ENCODE measurements around the gene PNMA1. TPM values are rescaled to one million over a fixed set of nuclear protein-coding genes. Genes with fewer than 3 reads are reported as not detected.
A peak's percentile ranks its signal among the peaks of the same experiment; 100 is the strongest.

PNMA1 gene
- total RNA-seq, 2 experiments from 2014 or later, result 27.1 to 36.6 TPM

DNA sequence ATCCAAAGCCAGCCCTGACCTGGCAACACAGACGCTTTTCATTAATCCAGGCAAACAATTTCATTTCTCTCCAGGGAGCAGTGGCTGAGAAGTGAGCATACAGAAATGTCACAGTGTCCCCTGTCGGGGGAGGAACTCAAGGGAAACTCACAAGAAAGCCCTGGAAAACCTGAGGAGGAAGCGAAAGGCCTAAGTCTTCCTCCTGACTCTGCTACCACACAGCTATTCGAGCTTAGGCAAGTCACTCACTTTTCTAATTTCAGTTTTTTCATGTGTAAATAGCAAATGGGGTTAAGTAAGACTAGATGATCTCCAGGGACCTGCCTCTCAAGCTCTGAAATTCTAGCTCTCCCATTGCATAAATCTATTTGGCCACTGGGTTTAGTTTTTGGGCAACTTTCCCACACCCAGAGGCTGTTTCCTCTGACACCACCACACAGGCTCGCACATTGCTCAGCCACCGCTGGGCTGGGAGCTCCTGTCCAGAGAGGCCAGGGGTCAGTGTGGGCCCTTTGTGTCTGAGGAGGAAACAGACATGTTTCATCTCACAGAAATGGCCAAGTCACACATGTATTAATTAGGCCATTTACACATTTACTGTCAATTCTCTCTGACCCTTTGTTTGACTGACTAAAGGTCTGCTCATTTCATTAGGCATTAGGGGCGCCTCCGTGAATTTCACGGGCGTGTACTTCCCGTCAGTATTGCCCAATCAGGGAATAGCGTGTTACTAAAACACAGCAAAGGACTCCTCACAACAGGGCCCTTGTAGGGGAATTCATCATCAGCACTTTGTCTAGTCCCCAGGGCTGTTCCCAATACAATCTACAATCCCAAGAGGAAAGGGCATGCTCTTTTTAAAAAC lies 9.8 kb upstream of the PNMA1 start:
- Mint-ChIP-seq H3K9me3 (ENCODE audit: low read depth) (no peaks in the 10 kb centered on the region), H3K27ac (peak overlapping the region; percentile 79), H3K36me3 (peaks cover 61% of the 10 kb centered on the region), H3K4me1 (peaks cover 42% of the 10 kb centered on the region), H3K4me3 (peak overlapping the region; percentile 9), H3K27me3 (no peaks in the 10 kb centered on the region)
- ATAC-seq, result peak; percentile 4
- no peak for DNase-seq
- CTCF ChIA-PET, result interaction anchor here (0.9 to 1.6 kb wide), 7 partner anchors 8 to 102 kb away, joined by 3 to 5 read pairs (median 3); no protein-coding TSS in a partner anchor

DNA sequence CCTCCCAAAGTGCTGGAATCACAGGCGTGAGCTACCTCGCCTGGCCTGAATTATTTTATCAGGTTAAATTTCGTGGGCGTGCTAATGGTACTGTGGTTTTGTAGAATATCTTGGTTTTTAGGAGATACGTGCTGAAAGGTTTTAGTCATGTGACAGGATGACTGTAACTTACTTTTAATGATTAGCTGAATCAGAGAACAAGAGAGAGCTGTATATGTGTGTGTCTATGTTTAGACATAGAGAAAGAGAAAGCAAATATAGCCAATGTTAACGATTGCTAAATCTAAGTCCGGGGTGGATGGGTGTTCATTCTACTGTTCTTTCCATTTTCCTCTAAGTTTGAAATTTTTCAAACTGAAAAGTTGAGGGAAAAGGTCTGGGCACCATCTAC lies 9.2 kb upstream of the PNMA1 start:
- CTCF ChIA-PET, result interaction anchor here (0.9 to 1.6 kb wide), 7 partner anchors 9 to 103 kb away, joined by 3 to 5 read pairs (median 3); no protein-coding TSS in a partner anchor
- Mint-ChIP-seq H3K27ac (peak overlapping the region; percentile 79), H3K27me3 (no peaks in the 10 kb centered on the region), H3K9me3 (ENCODE audit: low read depth) (no peaks in the 10 kb centered on the region), H3K36me3 (peaks cover 56% of the 10 kb centered on the region), H3K4me1 (peaks cover 36% of the 10 kb centered on the region), H3K4me3 (peak overlapping the region; percentile 9)
- DNase-seq (no peak), ATAC-seq (peak; percentile 42)

DNA sequence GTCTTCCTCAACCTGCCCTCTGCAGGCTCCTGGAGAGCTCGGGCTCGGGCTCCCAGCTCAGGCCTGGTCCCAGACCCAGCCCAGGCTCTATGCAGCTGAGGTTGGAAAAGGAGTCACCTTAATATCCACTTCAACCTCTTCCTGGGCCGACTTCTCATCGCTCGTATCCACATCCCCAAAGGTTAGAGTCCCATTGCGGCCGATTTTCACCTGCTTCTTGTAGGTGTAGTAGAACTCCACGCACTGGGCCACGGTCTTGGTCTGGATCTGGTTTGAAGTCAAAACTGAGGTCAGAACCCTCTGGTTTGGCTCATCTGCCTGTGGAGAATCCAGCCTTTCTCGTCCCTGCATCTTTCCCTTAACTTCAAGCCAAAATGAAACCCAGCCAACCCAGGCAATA lies 8.4 kb upstream of the PNMA1 start:
- Mint-ChIP-seq H3K27me3 (no peaks in the 10 kb centered on the region), H3K27ac (no peak overlapping the region), H3K9me3 (ENCODE audit: low read depth) (no peaks in the 10 kb centered on the region), H3K36me3 (peaks cover 54% of the 10 kb centered on the region), H3K4me1 (peaks cover 31% of the 10 kb centered on the region), H3K4me3 (no peak overlapping the region)
- no peak for ATAC-seq
- DNase-seq, result no peak
- CTCF ChIA-PET, result interaction anchor here (1.4 kb wide), 1 partner anchor 10 kb away, joined by 3 read pairs; no protein-coding TSS in a partner anchor

DNA sequence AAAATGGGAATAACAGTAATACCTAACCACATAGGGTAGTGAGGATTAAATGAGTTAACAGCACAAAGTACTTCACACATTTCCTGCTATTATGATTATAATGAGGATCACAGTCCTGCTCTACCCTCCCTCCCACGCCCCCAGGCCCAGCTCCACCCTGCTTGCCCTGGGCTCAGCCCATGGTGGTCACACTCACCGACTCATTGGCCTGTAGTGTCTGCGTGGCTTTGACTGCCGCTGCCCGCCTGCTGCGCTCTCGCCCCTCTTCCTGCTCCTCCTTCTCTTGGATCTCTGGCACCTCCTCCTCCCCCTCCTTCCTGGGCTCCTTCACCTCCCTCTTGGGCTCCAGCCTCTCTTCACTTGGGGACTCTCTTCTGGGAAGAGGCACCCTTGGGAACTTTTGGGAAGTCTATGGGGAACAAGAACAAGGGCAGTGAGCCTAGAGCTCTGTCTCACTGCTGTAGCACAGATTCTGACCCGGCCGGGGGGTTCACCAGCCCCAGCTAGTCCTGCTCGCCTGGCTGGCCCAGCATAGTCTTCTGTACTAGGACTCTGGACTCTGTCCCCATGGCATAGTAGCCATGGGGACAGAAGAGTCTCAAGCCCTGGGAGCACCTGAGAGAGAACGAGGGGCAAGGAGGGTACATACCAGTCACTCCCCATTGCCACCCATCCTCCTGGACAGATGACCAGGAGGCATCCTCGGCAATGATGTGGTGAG lies 7.1 kb upstream of the PNMA1 start:
- CTCF ChIA-PET, result interaction anchor here (0.6 to 1.2 kb wide), 2 partner anchors 9 to 169 kb away, joined by 3 to 4 read pairs; no protein-coding TSS in a partner anchor
- Mint-ChIP-seq H3K27ac (peak overlapping the region; percentile 2), H3K9me3 (ENCODE audit: low read depth) (no peaks in the 10 kb centered on the region), H3K36me3 (peaks cover 55% of the 10 kb centered on the region), H3K4me3 (no peak overlapping the region), H3K27me3 (no peaks in the 10 kb centered on the region), H3K4me1 (peaks cover 27% of the 10 kb centered on the region)
- DNase-seq (no peak), ATAC-seq (no peak)

DNA sequence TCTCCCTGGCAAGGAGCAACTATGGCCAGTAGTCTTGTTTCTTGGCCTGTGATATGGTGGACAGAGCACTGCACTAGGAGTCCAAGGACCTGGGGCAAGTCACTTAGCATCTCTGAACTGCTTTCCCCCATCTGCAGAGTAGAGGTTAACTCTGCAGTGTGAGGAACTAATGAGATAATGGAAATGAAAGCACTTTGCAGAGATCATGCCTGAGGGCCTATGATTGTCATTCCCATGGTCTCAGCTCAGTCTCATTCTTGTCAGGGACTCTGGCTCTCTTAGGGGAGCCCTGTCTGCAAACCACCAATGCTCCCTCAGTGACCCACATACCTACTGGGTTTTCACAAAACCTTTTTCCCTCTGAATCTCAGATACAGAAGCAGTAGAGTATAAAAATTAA lies 6.5 kb upstream of the PNMA1 start:
- peaks cover 57% of the 10 kb centered on the region for H3K36me3 Mint-ChIP-seq
- ATAC-seq (no peak), DNase-seq (no peak)
- H3K4me1 Mint-ChIP-seq, result peaks cover 22% of the 10 kb centered on the region
- CTCF ChIA-PET, result interaction anchor here (0.6 to 1.2 kb wide), 2 partner anchors 9 to 170 kb away, joined by 3 to 4 read pairs; no protein-coding TSS in a partner anchor
- H3K4me3 Mint-ChIP-seq, result no peak overlapping the region
- peak overlapping the region; percentile 49 for H3K27ac Mint-ChIP-seq
- H3K9me3 Mint-ChIP-seq (ENCODE audit: low read depth), result no peaks in the 10 kb centered on the region
- no peaks in the 10 kb centered on the region for H3K27me3 Mint-ChIP-seq

DNA sequence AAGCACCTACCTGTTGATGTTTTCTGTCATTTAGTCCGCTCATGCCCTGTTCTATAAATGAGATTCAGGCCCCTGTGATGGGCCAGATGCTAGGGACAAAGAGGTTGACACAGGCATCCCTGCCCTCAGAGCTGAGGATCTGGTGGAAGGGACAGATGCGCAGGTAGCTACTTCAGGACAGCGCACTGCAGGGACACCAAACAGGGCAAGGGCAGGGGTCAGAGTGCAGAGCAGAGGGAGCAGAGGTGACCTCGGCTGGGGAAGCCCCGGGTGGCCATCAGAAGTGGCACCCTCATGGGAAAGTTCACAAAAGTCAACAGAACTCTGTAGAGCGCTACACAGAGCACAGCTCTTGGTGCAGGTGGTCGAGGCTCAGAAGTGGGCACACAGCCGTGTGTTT lies 5.6 kb upstream of the PNMA1 start:
- H3K4me3 Mint-ChIP-seq, result no peak overlapping the region
- no peaks in the 10 kb centered on the region for H3K27me3 Mint-ChIP-seq
- H3K9me3 Mint-ChIP-seq (ENCODE audit: low read depth), result no peaks in the 10 kb centered on the region
- DNase-seq, result no peak
- peak overlapping the region; percentile 32 for H3K27ac Mint-ChIP-seq
- H3K4me1 Mint-ChIP-seq, result peaks cover 16% of the 10 kb centered on the region
- peaks cover 54% of the 10 kb centered on the region for H3K36me3 Mint-ChIP-seq
- CTCF ChIA-PET, result interaction anchor here (1.0 to 1.2 kb wide), 2 partner anchors 9 to 171 kb away, joined by 4 to 5 read pairs; no protein-coding TSS in a partner anchor
- ATAC-seq, result no peak

DNA sequence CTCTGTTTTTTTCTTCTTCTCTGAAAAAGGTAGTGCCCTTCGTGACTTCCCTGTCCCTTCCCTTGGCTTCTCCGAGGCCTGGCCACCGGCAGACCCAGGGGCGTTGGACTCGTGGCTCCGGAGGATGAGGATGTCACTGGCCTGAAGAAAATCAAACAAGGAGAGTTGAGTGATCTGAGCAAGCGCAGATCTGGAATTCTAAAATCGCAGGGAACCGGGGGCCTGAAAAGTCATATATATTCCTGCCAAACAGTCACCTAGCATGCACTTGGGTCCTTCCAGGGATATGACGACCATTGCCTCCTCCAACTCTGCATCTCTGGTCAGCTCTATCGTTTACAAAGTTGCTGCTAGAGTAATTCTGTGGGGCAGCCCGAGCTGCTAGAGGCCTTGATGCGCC lies 5.2 kb upstream of the PNMA1 start:
- H3K9me3 Mint-ChIP-seq (ENCODE audit: low read depth), result no peaks in the 10 kb centered on the region
- no peaks in the 10 kb centered on the region for H3K27me3 Mint-ChIP-seq
- ATAC-seq (no peak), DNase-seq (no peak)
- peaks cover 53% of the 10 kb centered on the region for H3K36me3 Mint-ChIP-seq
- CTCF ChIA-PET, result interaction anchor here (1.0 kb wide), 1 partner anchor 10 kb away, joined by 5 read pairs; no protein-coding TSS in a partner anchor
- peaks cover 17% of the 10 kb centered on the region for H3K4me1 Mint-ChIP-seq
- H3K4me3 Mint-ChIP-seq, result no peak overlapping the region
- no peak overlapping the region for H3K27ac Mint-ChIP-seq

DNA sequence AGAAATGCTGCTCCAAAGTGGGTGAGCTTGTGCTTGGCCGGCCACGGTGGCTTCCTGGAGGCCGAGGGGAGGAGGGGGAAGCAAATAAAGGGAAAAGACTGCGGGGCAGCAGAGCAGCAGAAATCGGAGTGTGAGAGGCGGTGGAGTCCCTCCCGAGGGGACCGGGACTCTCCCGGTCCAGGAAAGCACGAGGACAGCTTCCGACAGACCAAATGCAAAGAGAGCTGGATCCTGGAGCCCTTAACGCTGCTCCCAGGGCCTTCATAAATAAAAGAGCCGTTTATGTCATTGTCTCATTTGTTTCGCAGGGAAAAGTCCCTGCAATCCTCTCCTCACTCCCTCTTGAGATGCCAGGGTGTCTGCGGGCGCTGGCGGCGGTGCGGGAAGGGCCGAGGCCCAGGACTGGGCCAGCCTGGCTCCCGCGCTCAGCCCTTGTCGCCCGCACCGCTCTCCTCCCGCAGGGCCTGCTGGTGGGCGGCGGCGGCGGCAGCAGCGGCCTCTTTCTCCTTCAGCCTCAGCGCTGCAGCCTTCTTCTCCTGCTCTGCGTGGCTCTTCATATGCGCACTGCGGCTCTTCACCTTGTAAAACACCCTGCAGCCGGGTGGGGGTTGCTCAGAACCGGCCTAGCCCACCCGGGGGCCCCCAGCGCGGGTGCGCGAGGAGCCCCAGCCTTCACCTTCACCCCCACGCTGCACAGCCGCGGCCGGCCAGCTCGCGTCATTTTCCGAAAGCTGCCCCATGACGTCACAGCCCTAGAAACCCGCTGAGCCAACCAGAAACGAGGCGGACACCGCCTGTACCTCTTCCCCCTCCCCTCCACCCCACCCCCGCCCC lies 4.5 kb upstream of the PNMA1 start:
- H3K36me3 Mint-ChIP-seq, result peaks cover 48% of the 10 kb centered on the region
- DNase-seq, result no peak
- no peaks in the 10 kb centered on the region for H3K27me3 Mint-ChIP-seq
- H3K9me3 Mint-ChIP-seq (ENCODE audit: low read depth), result no peaks in the 10 kb centered on the region
- no peak for ATAC-seq
- H3K4me3 Mint-ChIP-seq, result no peak overlapping the region
- H3K4me1 Mint-ChIP-seq, result peaks cover 11% of the 10 kb centered on the region
- CTCF ChIA-PET, result interaction anchor here (0.6 kb wide), 1 partner anchor 9 kb away, joined by 3 read pairs; no protein-coding TSS in a partner anchor
- H3K27ac Mint-ChIP-seq, result no peak overlapping the region

DNA sequence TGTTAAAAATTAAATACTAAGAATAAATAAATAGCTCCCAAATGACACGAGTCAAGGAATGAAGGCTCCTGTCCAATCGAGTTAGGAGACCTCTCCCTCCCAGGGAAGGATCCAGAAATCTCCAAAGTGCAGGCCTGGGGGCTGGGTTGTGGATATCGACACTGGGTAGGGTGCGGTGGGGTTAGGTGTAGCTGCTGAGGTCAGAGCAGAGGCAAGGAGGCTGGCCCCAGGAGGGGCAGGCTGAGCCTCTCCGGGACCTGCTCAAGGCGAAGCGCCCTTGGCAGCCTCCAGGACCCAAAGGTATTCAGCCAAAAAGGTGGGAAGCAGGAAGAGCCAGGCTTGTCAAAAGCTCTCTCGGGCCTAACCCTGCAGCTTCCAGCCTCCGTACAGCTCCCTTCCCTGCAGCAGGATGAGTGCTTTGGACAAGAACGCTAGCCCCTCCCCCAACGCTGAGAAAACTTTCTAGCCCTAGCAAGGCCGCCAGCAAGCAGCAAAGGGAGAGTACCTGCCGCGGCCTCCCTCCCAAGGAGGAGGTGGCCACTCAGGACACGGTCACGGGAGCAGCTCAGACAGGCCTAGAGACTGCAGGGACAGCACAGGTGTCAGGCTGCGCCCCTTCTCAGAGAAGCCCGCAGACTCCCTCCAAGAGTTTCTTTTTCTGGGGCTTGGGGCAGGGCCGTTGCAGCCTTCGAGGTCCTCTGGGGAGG lies 3.7 kb upstream of the PNMA1 start:
- H3K4me3 Mint-ChIP-seq, result no peak overlapping the region
- ATAC-seq (no peak), DNase-seq (no peak)
- CTCF ChIA-PET, result interaction anchor here (0.6 to 3.2 kb wide), 2 partner anchors 9 to 10 kb away, joined by 3 to 24 read pairs; no protein-coding TSS in a partner anchor
- H3K4me1 Mint-ChIP-seq, result peaks cover 6% of the 10 kb centered on the region
- H3K9me3 Mint-ChIP-seq (ENCODE audit: low read depth), result no peaks in the 10 kb centered on the region
- no peak overlapping the region for H3K27ac Mint-ChIP-seq
- H3K36me3 Mint-ChIP-seq, result peaks cover 48% of the 10 kb centered on the region
- no peaks in the 10 kb centered on the region for H3K27me3 Mint-ChIP-seq

DNA sequence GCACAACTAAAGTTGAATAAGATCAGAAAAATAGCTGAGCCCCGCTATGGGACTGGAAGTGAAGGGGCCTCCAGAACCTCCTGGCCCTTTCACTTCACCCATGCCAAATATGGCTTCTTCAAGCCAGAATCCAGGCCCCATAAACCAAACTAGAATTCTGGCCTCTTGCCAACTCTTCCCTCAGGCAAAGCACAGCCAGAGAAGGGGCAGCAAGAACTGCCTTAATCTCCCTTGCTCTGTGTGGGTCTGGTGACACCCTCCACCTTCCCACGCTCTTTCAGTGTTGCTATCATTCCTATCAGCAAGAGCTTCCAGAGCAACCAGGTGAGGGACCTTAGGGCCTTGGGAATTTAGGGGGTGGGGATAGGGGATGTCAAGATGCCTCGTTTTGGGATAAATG lies 3.1 kb upstream of the PNMA1 start:
- Mint-ChIP-seq H3K36me3 (peaks cover 45% of the 10 kb centered on the region), H3K27ac (no peak overlapping the region), H3K4me1 (peaks cover 8% of the 10 kb centered on the region), H3K4me3 (no peak overlapping the region), H3K27me3 (no peaks in the 10 kb centered on the region), H3K9me3 (ENCODE audit: low read depth) (no peaks in the 10 kb centered on the region)
- CTCF ChIA-PET, result interaction anchor here (0.9 to 3.2 kb wide), 2 partner anchors 11 to 26 kb away, joined by 3 to 24 read pairs; no protein-coding TSS in a partner anchor
- DNase-seq (no peak), ATAC-seq (no peak)

DNA sequence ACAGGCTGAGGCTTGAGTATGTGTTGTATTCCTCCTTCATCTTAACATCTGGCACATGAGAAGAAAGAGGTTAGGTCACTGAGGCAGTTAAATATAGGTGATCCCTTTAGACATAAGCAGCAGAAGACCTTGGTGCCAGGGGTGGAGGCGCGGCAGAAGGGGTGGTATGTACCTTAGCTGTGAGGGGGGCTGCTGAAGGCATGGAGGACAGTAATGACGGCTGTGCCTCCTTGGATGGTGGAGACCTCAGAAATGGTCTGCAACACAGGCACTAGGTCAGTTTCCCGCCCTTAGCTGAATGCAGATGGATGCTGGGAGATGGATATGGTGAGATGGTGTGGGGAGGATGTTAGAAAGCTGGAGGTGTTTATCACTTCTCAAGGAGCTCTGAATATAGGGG lies 1.5 kb upstream of the PNMA1 start:
- Mint-ChIP-seq H3K27me3 (no peaks in the 10 kb centered on the region), H3K9me3 (ENCODE audit: low read depth) (no peaks in the 10 kb centered on the region)
- CTCF ChIA-PET, result interaction anchor here (1.2 to 3.2 kb wide), 3 partner anchors 10 to 44 kb away, joined by 3 to 24 read pairs (median 4); a partner anchor contains a TSS

DNA sequence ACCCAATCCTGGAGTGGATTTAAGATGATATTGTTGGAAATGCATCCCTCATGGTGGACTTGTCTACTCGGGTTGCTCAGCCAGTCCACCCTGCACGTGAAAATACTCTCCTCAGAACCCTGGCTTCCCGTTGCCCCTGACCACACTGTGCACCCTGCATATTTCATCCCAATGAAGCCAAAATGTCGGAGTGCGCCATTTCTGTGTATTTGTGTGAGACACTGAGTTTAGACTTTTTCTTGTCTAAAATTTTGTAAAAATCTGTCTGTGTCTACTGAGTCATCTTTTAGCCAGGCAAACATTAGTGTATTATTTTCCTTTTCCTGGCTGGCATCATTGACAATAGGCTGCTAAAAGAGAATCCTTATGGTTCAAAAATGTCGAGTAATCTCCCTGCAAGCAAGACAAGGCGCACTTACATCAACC lies 485 bp upstream of the PNMA1 start:
- peak overlapping the region; percentile 96 for H3K4me3 Mint-ChIP-seq
- CTCF ChIA-PET, result interaction anchor here (0.8 to 3.2 kb wide), 3 partner anchors 13 to 82 kb away, joined by 3 to 24 read pairs (median 6); no protein-coding TSS in a partner anchor
- H3K27ac Mint-ChIP-seq, result peak overlapping the region; percentile 74
- H3K27me3 Mint-ChIP-seq, result no peaks in the 10 kb centered on the region
- H3K4me1 Mint-ChIP-seq, result peaks cover 19% of the 10 kb centered on the region
- H3K9me3 Mint-ChIP-seq (ENCODE audit: low read depth), result no peaks in the 10 kb centered on the region
- DNase-seq, result no peak
- peaks cover 38% of the 10 kb centered on the region for H3K36me3 Mint-ChIP-seq
- ATAC-seq, result no peak

More for the DNA sequence above, 1.5 kb upstream of the PNMA1 start:
- DNase-seq (no peak), ATAC-seq (no peak)
- Mint-ChIP-seq H3K27ac (peak overlapping the region; percentile 58), H3K4me3 (no peak overlapping the region), H3K36me3 (peaks cover 39% of the 10 kb centered on the region), H3K4me1 (peaks cover 12% of the 10 kb centered on the region)
